ENCODE data around the gene PCNT.
"Not testable (repeated sequence)": the region's sequence is repeated elsewhere in the genome, so short reads cannot be mapped to it uniquely, and the experiment has no call there.

DNA sequence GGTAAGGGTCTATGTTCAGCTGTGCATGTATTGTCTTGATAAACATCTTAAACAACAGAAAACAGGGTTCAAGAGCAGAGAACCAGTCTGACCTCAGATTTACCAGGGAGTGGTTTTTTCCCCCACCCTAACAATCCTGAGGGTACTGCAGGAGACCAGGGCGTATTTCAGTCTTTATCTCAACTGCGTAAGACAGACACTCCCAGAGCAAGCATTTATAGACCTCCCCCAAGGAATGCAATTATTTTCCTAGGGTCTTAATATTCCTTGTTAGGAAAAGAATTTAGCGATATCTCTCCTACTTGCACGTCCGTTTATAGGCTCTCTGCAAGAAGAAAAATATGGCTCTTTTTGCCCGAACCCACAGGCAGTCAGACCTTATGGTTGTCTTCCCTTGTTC, 124.9 kb downstream of the PCNT start:
- not testable (repeated sequence) for TF ChIP-seq CTCF (IDR thresholded peaks at IDR 0.05; ENCODE audit: low read depth, low read length, poor library complexity, severe bottlenecking); EZH2phosphoT487 (IDR thresholded peaks at IDR 0.05; ENCODE audit: borderline replicate concordance, low read length)

Data from DOHH2 (cell line).